ENCODE measurements around the gene EP300. TPM values are rescaled to one million over a fixed set of nuclear protein-coding genes. Genes with fewer than 3 reads are reported as not detected.

EP300 gene
- total RNA-seq, 1 experiment from 2014 or later = 78.6 TPM

DNA sequence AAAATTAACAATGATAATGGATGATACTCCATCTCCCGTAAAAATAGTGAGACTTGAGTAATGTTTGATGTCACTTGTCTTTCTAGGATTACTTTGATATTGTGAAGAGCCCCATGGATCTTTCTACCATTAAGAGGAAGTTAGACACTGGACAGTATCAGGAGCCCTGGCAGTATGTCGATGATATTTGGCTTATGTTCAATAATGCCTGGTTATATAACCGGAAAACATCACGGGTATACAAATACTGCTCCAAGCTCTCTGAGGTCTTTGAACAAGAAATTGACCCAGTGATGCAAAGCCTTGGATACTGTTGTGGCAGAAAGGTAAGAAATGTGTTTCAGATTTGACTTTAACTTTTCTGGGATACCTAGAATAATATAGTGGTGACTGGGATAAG, 64.7 kb downstream of the EP300 start:
- no peaks in the 10 kb centered on the region for H3K9me3 ChIP-seq
- ChIA-PET POLR2A (no interaction called here), CTCF (interaction anchor here (0.7 kb wide), 1 partner anchor 161 kb away, joined by 4 read pairs; no protein-coding TSS in a partner anchor)
- Mint-ChIP-seq H3K4me3 (ENCODE audit: unreplicated experiment) (no peak overlapping the region), H3K36me3 (ENCODE audit: insufficient read depth, unreplicated experiment) (peaks cover 95% of the 10 kb centered on the region), H3K9me3 (ENCODE audit: unreplicated experiment) (no peaks in the 10 kb centered on the region), H3K27me3 (ENCODE audit: insufficient read depth, unreplicated experiment) (no peaks in the 10 kb centered on the region), H3K4me1 (ENCODE audit: low read depth, unreplicated experiment) (no peaks in the 10 kb centered on the region), H3K27ac (ENCODE audit: unreplicated experiment) (no peak overlapping the region)
- H3K36me3 ChIP-seq (ENCODE audit: control insufficient read depth, insufficient read depth, low read length) = peaks cover 2% of the 10 kb centered on the region; the same call in 1 of the 2 replicates
- intact Hi-C loops (cut with micrococcal nuclease; ENCODE audit: unreplicated experiment) = no loop called here
- no peaks in the 10 kb centered on the region for H3K4me1 ChIP-seq
- no peak overlapping the region for H3K4me3 ChIP-seq (ENCODE audit: low read depth, low read length)
- BruUV-seq (replicated peaks) = no TSS peak
- TF ChIP-seq, protein P1, sequence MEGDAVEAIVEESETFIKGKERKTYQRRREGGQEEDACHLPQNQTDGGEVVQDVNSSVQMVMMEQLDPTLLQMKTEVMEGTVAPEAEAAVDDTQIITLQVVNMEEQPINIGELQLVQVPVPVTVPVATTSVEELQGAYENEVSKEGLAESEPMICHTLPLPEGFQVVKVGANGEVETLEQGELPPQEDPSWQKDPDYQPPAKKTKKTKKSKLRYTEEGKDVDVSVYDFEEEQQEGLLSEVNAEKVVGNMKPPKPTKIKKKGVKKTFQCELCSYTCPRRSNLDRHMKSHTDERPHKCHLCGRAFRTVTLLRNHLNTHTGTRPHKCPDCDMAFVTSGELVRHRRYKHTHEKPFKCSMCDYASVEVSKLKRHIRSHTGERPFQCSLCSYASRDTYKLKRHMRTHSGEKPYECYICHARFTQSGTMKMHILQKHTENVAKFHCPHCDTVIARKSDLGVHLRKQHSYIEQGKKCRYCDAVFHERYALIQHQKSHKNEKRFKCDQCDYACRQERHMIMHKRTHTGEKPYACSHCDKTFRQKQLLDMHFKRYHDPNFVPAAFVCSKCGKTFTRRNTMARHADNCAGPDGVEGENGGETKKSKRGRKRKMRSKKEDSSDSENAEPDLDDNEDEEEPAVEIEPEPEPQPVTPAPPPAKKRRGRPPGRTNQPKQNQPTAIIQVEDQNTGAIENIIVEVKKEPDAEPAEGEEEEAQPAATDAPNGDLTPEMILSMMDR (IDR thresholded peaks at IDR 0.05; ENCODE audit: insufficient read depth in 1 of 2, low read depth in 1 of 2, low read length in 1 of 2, severe bottlenecking in 1 of 2, unreplicated experiment in 1 of 2) = no peak
- H3K27me3 ChIP-seq (replicated peaks; ENCODE audit: control insufficient read depth, insufficient read depth, low read length) = no peaks in the 10 kb centered on the region
- no peak for DNase-seq

DNA sequence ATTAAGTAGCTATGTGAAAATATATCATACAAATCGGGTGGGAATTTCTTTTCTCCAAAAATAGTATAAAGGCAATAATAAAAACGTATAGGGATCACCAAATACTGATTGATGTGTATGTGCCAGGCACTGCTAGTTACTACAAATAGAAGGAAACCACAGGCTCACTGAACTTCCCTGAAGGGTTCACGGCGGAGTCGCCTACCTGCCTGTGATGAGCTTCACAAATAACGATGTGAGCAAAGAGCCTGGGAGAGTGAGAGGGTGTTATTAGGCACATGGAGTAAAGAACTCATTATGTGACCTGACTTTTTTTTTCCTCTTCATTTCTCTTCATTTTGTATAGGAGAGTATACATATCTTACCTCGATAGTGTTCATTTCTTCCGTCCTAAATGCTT, 76.8 kb downstream of the EP300 start:
- no peak overlapping the region for H3K27ac Mint-ChIP-seq (ENCODE audit: unreplicated experiment)
- no peak for DNase-seq
- no peaks in the 10 kb centered on the region for H3K27me3 ChIP-seq (replicated peaks; ENCODE audit: control insufficient read depth, insufficient read depth, low read length)
- H3K4me3 Mint-ChIP-seq (ENCODE audit: unreplicated experiment) = no peak overlapping the region
- H3K4me1 ChIP-seq = no peaks in the 10 kb centered on the region
- no peak overlapping the region for H3K4me3 ChIP-seq (ENCODE audit: low read depth, low read length)
- H3K9me3 Mint-ChIP-seq (ENCODE audit: unreplicated experiment) = no peaks in the 10 kb centered on the region
- ChIA-PET CTCF (no interaction called here), POLR2A (no interaction called here)
- no peaks in the 10 kb centered on the region for H3K4me1 Mint-ChIP-seq (ENCODE audit: low read depth, unreplicated experiment)
- no TSS peak for BruUV-seq (replicated peaks)
- H3K36me3 Mint-ChIP-seq (ENCODE audit: insufficient read depth, unreplicated experiment) = peaks cover 93% of the 10 kb centered on the region
- H3K36me3 ChIP-seq (ENCODE audit: control insufficient read depth, insufficient read depth, low read length) = peaks cover 1% of the 10 kb centered on the region
- no peaks in the 10 kb centered on the region for H3K9me3 ChIP-seq
- intact Hi-C loops (cut with micrococcal nuclease; ENCODE audit: unreplicated experiment) = no loop called here
- no peaks in the 10 kb centered on the region for H3K27me3 Mint-ChIP-seq (ENCODE audit: insufficient read depth, unreplicated experiment)
- TF ChIP-seq, protein P1 (IDR thresholded peaks at IDR 0.05; ENCODE audit: insufficient read depth in 1 of 2, low read depth in 1 of 2, low read length in 1 of 2, severe bottlenecking in 1 of 2, unreplicated experiment in 1 of 2) = no peak

DNA sequence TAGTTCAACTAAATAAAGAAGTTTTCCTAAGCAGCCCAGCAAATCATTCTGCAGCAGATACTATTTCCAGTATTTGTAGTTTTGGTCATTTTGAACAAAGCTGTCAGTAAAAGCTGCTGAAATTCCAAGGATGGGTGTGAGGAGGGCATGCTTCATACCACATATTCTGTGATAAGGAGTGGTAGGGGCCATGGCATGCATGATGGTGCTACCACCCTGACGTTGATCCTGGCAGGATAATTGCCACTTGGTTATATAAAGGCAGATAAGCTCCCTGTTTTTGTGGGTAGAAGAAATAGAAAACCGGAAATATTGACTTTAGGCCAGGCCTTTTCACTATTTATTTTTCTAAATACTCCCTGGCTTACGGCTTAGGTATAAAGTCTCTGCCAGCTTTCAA, 79.6 kb downstream of the EP300 start:
- TF ChIP-seq, protein P1 (IDR thresholded peaks at IDR 0.05; ENCODE audit: insufficient read depth in 1 of 2, low read depth in 1 of 2, low read length in 1 of 2, severe bottlenecking in 1 of 2, unreplicated experiment in 1 of 2) = no peak
- H3K9me3 ChIP-seq = no peaks in the 10 kb centered on the region
- CTCF ChIA-PET = no interaction called here
- H3K4me1 ChIP-seq = no peaks in the 10 kb centered on the region
- no TSS peak for BruUV-seq (replicated peaks)
- DNase-seq = no peak
- no peaks in the 10 kb centered on the region for H3K9me3 Mint-ChIP-seq (ENCODE audit: unreplicated experiment)
- H3K36me3 Mint-ChIP-seq (ENCODE audit: insufficient read depth, unreplicated experiment) = peaks cover 92% of the 10 kb centered on the region
- intact Hi-C loops (cut with micrococcal nuclease; ENCODE audit: unreplicated experiment) = no loop called here
- H3K4me3 ChIP-seq (ENCODE audit: low read depth, low read length) = no peak overlapping the region
- POLR2A ChIA-PET = interaction anchor here (0.6 kb wide), 1 partner anchor 40 kb away, joined by 7 read pairs; no protein-coding TSS in a partner anchor
- H3K4me3 Mint-ChIP-seq (ENCODE audit: unreplicated experiment) = no peak overlapping the region
- H3K27me3 ChIP-seq (replicated peaks; ENCODE audit: control insufficient read depth, insufficient read depth, low read length) = no peaks in the 10 kb centered on the region
- peaks cover 3% of the 10 kb centered on the region for H3K36me3 ChIP-seq (ENCODE audit: control insufficient read depth, insufficient read depth, low read length)
- no peak overlapping the region for H3K27ac Mint-ChIP-seq (ENCODE audit: unreplicated experiment)
- H3K4me1 Mint-ChIP-seq (ENCODE audit: low read depth, unreplicated experiment) = no peaks in the 10 kb centered on the region
- no peaks in the 10 kb centered on the region for H3K27me3 Mint-ChIP-seq (ENCODE audit: insufficient read depth, unreplicated experiment)

Data from Caco-2 (cell line).